AG04449 (cell line): ENCODE data around the gene PFKFB3.
A peak's percentile ranks its signal among the peaks of the same experiment; 100 is the strongest.

Experiments used
- CTCF ChIA-PET: fragments of 350-600 bp; formaldehyde crosslinking; extraction: SDS; loops from one replicate; lab custom pipeline; 2021; ENCODE audit warnings: antibody characterized with exemption; lab: Yijun Ruan, JAX
- POLR2A ChIA-PET: fragments of 400-600, 350-600 bp; formaldehyde crosslinking; extraction: SDS; loops from one replicate; lab custom pipeline; 2020; ENCODE audit warnings: antibody characterized with exemption, inconsistent platforms; lab: Yijun Ruan, JAX
- DNase-seq: peaks from one replicate; pipeline ENCODE4 v3.0.0-alpha.2; 2010; ENCODE audit warnings: low read depth, low spot score
- H3K4me3 ChIP-seq: 2 replicates; pipeline ENCODE4 v1.5.1; 2011; ENCODE audit warnings: low read depth, mild to moderate bottlenecking, control low read depth, low read length
- CTCF ChIP-seq: IDR thresholded peaks from one replicate; pipeline ENCODE4 v1.5.1; 2011; ENCODE audit warnings: mild to moderate bottlenecking, moderate library complexity, low read length, control low read depth, inconsistent platforms; ENCODE audit not compliant: insufficient read depth; ENCODE audit errors: missing control alignments

Gene PFKFB3

GRCh38 chr10:6200734-6201515, 1.8 kb upstream of the PFKFB3 start:
- no peak for TF ChIP-seq CTCF
- ChIA-PET CTCF (interaction anchor here (1.1 to 8.3 kb wide), 13 partner anchors 9 to 205 kb away, joined by 3 to 278 read pairs (median 7); partner anchors contain the start of gene RBM17), POLR2A (interaction anchor here (1.0 to 4.3 kb wide), 2 partner anchors 199 to 209 kb away, joined by 3 to 201 read pairs; no protein-coding TSS in a partner anchor)
- peak overlapping the region; percentile 58 for H3K4me3 ChIP-seq
- no peak for DNase-seq

GRCh38 chr10:6201516-6201975, 1.2 kb upstream of the PFKFB3 start:
- TF ChIP-seq CTCF = no peak
- DNase-seq = no peak
- ChIA-PET CTCF (interaction anchor here (0.7 to 8.3 kb wide), 32 partner anchors 10 to 208 kb away, joined by 3 to 278 read pairs (median 8); partner anchors contain the start of gene RBM17), POLR2A (interaction anchor here (1.1 to 4.3 kb wide), 4 partner anchors 25 to 198 kb away, joined by 3 to 201 read pairs (median 10); no protein-coding TSS in a partner anchor)
- H3K4me3 ChIP-seq = peak overlapping the region; percentile 58

GRCh38 chr10:6202098-6202683, 541 bp upstream of the PFKFB3 start:
- ChIA-PET CTCF (interaction anchor here (0.6 to 8.3 kb wide), 58 partner anchors 10 to 208 kb away, joined by 3 to 278 read pairs (median 5); partner anchors contain the start of gene RBM17), POLR2A (interaction anchor here (0.6 to 4.3 kb wide), 41 partner anchors 8 to 547 kb away, joined by 3 to 201 read pairs (median 6); partner anchors contain the start of gene RBM17)
- peak overlapping the region; percentile 58 for H3K4me3 ChIP-seq
- TF ChIP-seq CTCF = no peak
- DNase-seq = no peak

- H3K4me3 ChIP-seq = peak overlapping the region; percentile 83
- POLR2A ChIA-PET = interaction anchor here (0.7 to 4.3 kb wide), 33 partner anchors 9 to 259 kb away, joined by 3 to 201 read pairs (median 7); partner anchors contain the start of gene RBM17
- TF ChIP-seq CTCF = peak; percentile 21
- DNase-seq = no peak
- CTCF ChIA-PET = interaction anchor here (0.8 to 8.3 kb wide), 30 partner anchors 9 to 202 kb away, joined by 3 to 278 read pairs (median 6); no protein-coding TSS in a partner anchor
These were observed 765 bp downstream of the PFKFB3 start for GRCh38 chr10:6203331-6204062.

- peak overlapping the region; percentile 83 for H3K4me3 ChIP-seq
- POLR2A ChIA-PET = interaction anchor here (0.8 to 2.2 kb wide), 7 partner anchors 16 to 197 kb away, joined by 3 to 13 read pairs (median 4); no protein-coding TSS in a partner anchor
- no peak for DNase-seq
- no peak for TF ChIP-seq CTCF
- CTCF ChIA-PET = interaction anchor here (1.2 to 8.3 kb wide), 5 partner anchors 11 to 202 kb away, joined by 4 to 278 read pairs (median 5); no protein-coding TSS in a partner anchor
These were observed 1.3 kb downstream of the PFKFB3 start for GRCh38 chr10:6204063-6204340.
